Measurements from ENCODE around the gene MTFR1L. TPM values are rescaled to one million over a fixed set of nuclear protein-coding genes. Genes with fewer than 3 reads are reported as not detected.
"Not testable (repeated sequence)": the region's sequence is repeated elsewhere in the genome, so short reads cannot be mapped to it uniquely, and the experiment has no call there.

The MTFR1L gene
- polyA plus RNA-seq, 1 donor from 2014 or later, result 115 TPM

DNA sequence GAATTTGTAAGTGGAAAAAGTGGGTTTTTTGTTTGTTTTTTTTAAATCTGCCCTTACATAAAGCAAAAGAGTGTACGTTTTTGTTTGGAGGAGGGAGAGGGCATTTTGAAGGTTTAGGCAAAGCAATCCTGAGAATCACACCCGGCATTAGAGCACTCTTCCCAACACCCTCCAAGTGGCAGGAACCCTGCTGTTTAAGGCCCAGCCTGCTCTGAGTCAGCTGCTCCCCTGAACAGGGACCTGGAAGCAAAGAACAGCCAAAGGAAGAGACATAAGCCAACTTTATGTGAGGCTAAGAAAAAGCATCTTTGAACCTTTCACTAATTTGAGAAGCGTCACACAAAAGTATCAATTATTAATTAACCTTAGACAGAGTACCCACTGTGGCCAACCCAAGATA is 16.9 kb downstream of the MTFR1L start:
- Histone ChIP-seq H3K36me3 (ENCODE audit: insufficient read depth, low read length) (no peaks in the 10 kb centered on the region), H3K79me2 (replicated peaks; ENCODE audit: insufficient read depth, low read length) (no peaks in the 10 kb centered on the region), H3F3A (ENCODE audit: insufficient read depth, low read length, poor library complexity, severe bottlenecking) (no peaks in the 10 kb centered on the region), H3K9me2 (ENCODE audit: insufficient read depth, low read length) (no peaks in the 10 kb centered on the region), H2AFZ (ENCODE audit: low read depth, low read length) (no peak overlapping the region), H4K20me1 (ENCODE audit: insufficient read depth) (no peaks in the 10 kb centered on the region), H3K27me3 (ENCODE audit: insufficient read depth, low read depth, low read length) (no peaks in the 10 kb centered on the region), H3K4me2 (ENCODE audit: low read length) (no peak overlapping the region), H3K9me3 (ENCODE audit: low read length) (no peaks in the 10 kb centered on the region), H3K27ac (ENCODE audit: low read length) (no peak overlapping the region), H3K4me3 (ENCODE audit: low read length) (no peak overlapping the region), H3K9ac (ENCODE audit: low read length) (no peak overlapping the region)
- TF ChIP-seq REST (IDR thresholded peaks at IDR 0.05; ENCODE audit: borderline replicate concordance) (no peak), SMC3 (conservative IDR thresholded peaks at IDR 0.05; ENCODE audit: poor library complexity) (no peak), POLR2AphosphoS5 (IDR thresholded peaks at IDR 0.05) (no peak), TAF1 (IDR thresholded peaks at IDR 0.05; ENCODE audit: low read depth) (no peak), EP300 (conservative IDR thresholded peaks at IDR 0.05; ENCODE audit: poor library complexity, severe bottlenecking) (no peak), MXI1 (conservative IDR thresholded peaks at IDR 0.05; ENCODE audit: poor library complexity, severe bottlenecking) (no peak), RAD21 (conservative IDR thresholded peaks at IDR 0.05) (no peak), CTCF (IDR thresholded peaks at IDR 0.05; ENCODE audit: poor library complexity, severe bottlenecking) (no peak), EZH2 (IDR thresholded peaks at IDR 0.05; ENCODE audit: borderline replicate concordance, insufficient read depth, low read length, poor library complexity, severe bottlenecking) (no peak)

DNA sequence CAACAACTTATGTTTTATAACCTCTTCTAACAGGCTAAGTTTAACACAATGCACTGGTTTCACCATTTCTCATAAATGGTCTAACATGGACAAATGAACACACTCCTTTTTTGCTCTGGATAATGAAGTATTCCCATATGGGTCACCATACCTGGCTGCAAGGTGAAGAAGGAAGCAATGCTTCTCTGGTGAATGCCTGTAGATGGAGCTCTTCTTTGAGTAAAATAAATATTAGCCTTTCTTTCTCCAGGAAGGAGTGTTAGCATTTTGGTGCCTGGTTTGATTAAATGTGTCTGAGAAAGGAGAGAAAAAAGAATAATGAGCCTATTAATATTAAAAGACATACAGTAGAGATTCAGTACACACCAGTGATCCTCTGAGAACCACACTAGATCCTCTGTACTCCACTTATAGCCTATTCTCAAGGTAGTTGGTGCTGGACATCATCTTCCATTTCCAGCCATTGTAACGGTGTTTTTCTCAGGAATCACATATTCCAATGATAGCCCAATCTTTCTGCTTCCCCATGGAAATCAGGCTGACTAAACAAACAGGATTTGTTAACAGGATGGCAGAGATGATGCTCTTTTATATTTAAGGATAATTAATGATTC is 17.6 kb downstream of the MTFR1L start:
- no peaks in the 10 kb centered on the region for H3K36me3 ChIP-seq (ENCODE audit: insufficient read depth, low read length)
- H3K4me2 ChIP-seq (ENCODE audit: low read length), result no peak overlapping the region
- H3K4me3 ChIP-seq (ENCODE audit: low read length), result no peak overlapping the region
- no peaks in the 10 kb centered on the region for H3K79me2 ChIP-seq (replicated peaks; ENCODE audit: insufficient read depth, low read length)
- no peaks in the 10 kb centered on the region for H3K27me3 ChIP-seq (ENCODE audit: insufficient read depth, low read depth, low read length)
- no peak overlapping the region for H3K27ac ChIP-seq (ENCODE audit: low read length)
- TF ChIP-seq RAD21 (conservative IDR thresholded peaks at IDR 0.05) (peak; percentile 63), EZH2 (IDR thresholded peaks at IDR 0.05; ENCODE audit: borderline replicate concordance, insufficient read depth, low read length, poor library complexity, severe bottlenecking) (no peak), TAF1 (IDR thresholded peaks at IDR 0.05; ENCODE audit: low read depth) (no peak), SMC3 (conservative IDR thresholded peaks at IDR 0.05; ENCODE audit: poor library complexity) (peak; percentile 65), EP300 (conservative IDR thresholded peaks at IDR 0.05; ENCODE audit: poor library complexity, severe bottlenecking) (no peak), MXI1 (conservative IDR thresholded peaks at IDR 0.05; ENCODE audit: poor library complexity, severe bottlenecking) (no peak), CTCF (IDR thresholded peaks at IDR 0.05; ENCODE audit: poor library complexity, severe bottlenecking) (peak; percentile 67)
- no peaks in the 10 kb centered on the region for H4K20me1 ChIP-seq (ENCODE audit: insufficient read depth)
- H3K9me3 ChIP-seq (ENCODE audit: low read length), result no peaks in the 10 kb centered on the region
- no peaks in the 10 kb centered on the region for H3F3A ChIP-seq (ENCODE audit: insufficient read depth, low read length, poor library complexity, severe bottlenecking)
- no peak overlapping the region for H3K9ac ChIP-seq (ENCODE audit: low read length)
- no peak overlapping the region for H2AFZ ChIP-seq (ENCODE audit: low read depth, low read length)
- H3K9me2 ChIP-seq (ENCODE audit: insufficient read depth, low read length), result no peaks in the 10 kb centered on the region

- H3K79me2 ChIP-seq (replicated peaks; ENCODE audit: insufficient read depth, low read length); H3F3A ChIP-seq (ENCODE audit: insufficient read depth, low read length, poor library complexity, severe bottlenecking); H3K9ac ChIP-seq (ENCODE audit: low read length); H3K4me3 ChIP-seq (ENCODE audit: low read length); H3K4me2 ChIP-seq (ENCODE audit: low read length); H3K36me3 ChIP-seq (ENCODE audit: insufficient read depth, low read length); H3K9me2 ChIP-seq (ENCODE audit: insufficient read depth, low read length); H3K27me3 ChIP-seq (ENCODE audit: insufficient read depth, low read depth, low read length); H4K20me1 ChIP-seq (ENCODE audit: insufficient read depth); H2AFZ ChIP-seq (ENCODE audit: low read depth, low read length); H3K9me3 ChIP-seq (ENCODE audit: low read length); H3K27ac ChIP-seq (ENCODE audit: low read length): not testable (repeated sequence)
These were observed 20.1 kb downstream of the MTFR1L start for GRCh38 chr1:25839808-25840207.

Data from neural cell (in vitro differentiated cells).